HCT116 (cell line): ENCODE measurements around the gene TMEM254.

Source experiments
- CTCF ChIP-seq, 3 experiments: fragments of 200-600 bp in 1 of 3; sonication (generic) in 1 of 3; IDR thresholded peaks in 2 of 3; conservative IDR thresholded peaks in 1 of 3; 2 replicates each; pipeline ENCODE4 v1.5.1; 2012 to 2017; ENCODE audit warnings: low read depth in 2 of 3, low read length in 2 of 3, antibody characterized with exemption in 1 of 3, borderline replicate concordance in 1 of 3, control low read depth in 1 of 3, mild to moderate bottlenecking in 1 of 3, mixed read lengths in 1 of 3, mixed run types in 1 of 3, moderate library complexity in 1 of 3; ENCODE audit not compliant: insufficient read depth in 1 of 3
- ELF1 ChIP-seq: IDR thresholded peaks from 2 replicates; pipeline ENCODE4 v1.6.1; 2012; ENCODE audit warnings: low read depth, borderline replicate concordance
- EZH2 ChIP-seq: fragments of 200-600 bp; sonication (generic); IDR thresholded peaks from 2 replicates; pipeline ENCODE4 v1.6.1; 2017; ENCODE audit warnings: antibody characterized with exemption, mixed run types
- EZH2phosphoT487 ChIP-seq: fragments of 200-600 bp; IDR thresholded peaks from 2 replicates; pipeline ENCODE4 v1.6.1; 2018; ENCODE audit warnings: antibody characterized with exemption, borderline replicate concordance
- POLR2A ChIP-seq: IDR thresholded peaks from 2 replicates; pipeline ENCODE4 v1.7.0; 2011; ENCODE audit warnings: borderline replicate concordance; ENCODE audit not compliant: insufficient read depth, insufficient read length; ENCODE audit errors: extremely low read depth
- POLR2AphosphoS5 ChIP-seq: IDR thresholded peaks from 2 replicates; pipeline ENCODE4 v1.6.1; 2011; ENCODE audit warnings: mild to moderate bottlenecking, low read depth, low read length, moderate library complexity
- RAD21 ChIP-seq: IDR thresholded peaks from 2 replicates; pipeline ENCODE4 v1.6.1; 2012; ENCODE audit warnings: low read depth, mild to moderate bottlenecking
- SP1 ChIP-seq: IDR thresholded peaks from 2 replicates; pipeline ENCODE4 v1.6.1; 2012; ENCODE audit warnings: low read depth
- SRF ChIP-seq: IDR thresholded peaks from 2 replicates; pipeline ENCODE4 v1.6.1; 2012; ENCODE audit warnings: low read depth
- TCF7L2 ChIP-seq: IDR thresholded peaks from 2 replicates; pipeline ENCODE4 v1.7.0; 2011; ENCODE audit warnings: borderline replicate concordance, inconsistent platforms; ENCODE audit not compliant: insufficient read depth, insufficient read length; ENCODE audit errors: extremely low read depth
- ZFX ChIP-seq: fragments of 450-650 bp; IDR thresholded peaks from 2 replicates; pipeline ENCODE4 v1.6.1; 2017
- ZNF274 ChIP-seq: fragments of 200-500 bp; sonication (Bioruptor generic); IDR thresholded peaks from 2 replicates; pipeline ENCODE4 v1.6.1; 2014; ENCODE audit warnings: mild to moderate bottlenecking, low read depth, low read length, inconsistent platforms

GRCh38 chr10:80122746-80123145 is 44.3 kb downstream of the TMEM254 start:
- no peak for TF ChIP-seq CTCF (IDR thresholded peaks at IDR 0.05 in 2 of 3, conservative IDR thresholded peaks at IDR 0.05 in 1 of 3; ENCODE audit: borderline replicate concordance in 1 of 3, insufficient read depth in 1 of 3, low read depth in 2 of 3, low read length in 2 of 3)
- TF ChIP-seq POLR2A: no peak
- TF ChIP-seq RAD21: no peak
- no peak for TF ChIP-seq SRF
- TF ChIP-seq POLR2AphosphoS5: no peak
- TF ChIP-seq ELF1: no peak
- no peak for TF ChIP-seq ZNF274
- TF ChIP-seq ZFX: no peak
- no peak for TF ChIP-seq EZH2
- TF ChIP-seq SP1: no peak
- TF ChIP-seq EZH2phosphoT487: no peak
- no peak for TF ChIP-seq TCF7L2
